ENCODE measurements around the gene GPR89B.
"Not testable (repeated sequence)": the region's sequence is repeated elsewhere in the genome, so short reads cannot be mapped to it uniquely, and the experiment has no call there.

GPR89B gene

GRCh38 chr1:148037850-148038461 lies 109.7 kb downstream of the GPR89B start:
- DNase-seq: not testable (repeated sequence)

- peak; percentile 39 for DNase-seq
These were observed 110.5 kb downstream of the GPR89B start for GRCh38 chr1:148038462-148039333.

Measured in NCI-H2029 treated with DMSO at 0.1 percent for 48 hours (cell line).